Kidney (tissue), 14 donors: ENCODE data around the gene GPC6. TPM values are rescaled to one million over a fixed set of nuclear protein-coding genes. Genes with fewer than 3 reads are reported as not detected.

Source experiments
- DNase-seq, 5 donors: peaks; one replicate each; pipeline ENCODE4 v3.0.0-alpha.2; 2013 to 2020
- FAIRE-seq: peaks from 2 replicates; lab custom pipeline; 2012; peaks lifted over from hg19 to GRCh38; lab: Jason Lieb, UNC
- H3K27ac ChIP-seq, 2 donors: one replicate each; pipeline ENCODE4 v1.7.0; 2013; ENCODE audit warnings: low read depth in 2 of 2, low read length in 2 of 2, inconsistent platforms in 1 of 2
- H3K27me3 ChIP-seq: one replicate; pipeline ENCODE4 v1.7.1; 2013; ENCODE audit warnings: low read length, inconsistent platforms; ENCODE audit not compliant: control insufficient read depth, insufficient read depth
- H3K36me3 ChIP-seq, 3 donors: one replicate each; pipeline versions ENCODE4 v1.7.0 to v1.7.1; 2013; ENCODE audit warnings: low read length in 3 of 3, control low read depth in 1 of 3, inconsistent platforms in 1 of 3; ENCODE audit not compliant: insufficient read depth in 3 of 3, control insufficient read depth in 2 of 3
- H3K4me1 ChIP-seq, 3 donors: one replicate each; pipeline versions ENCODE4 v1.7.0 to v1.7.1; 2013; ENCODE audit warnings: low read length in 3 of 3, inconsistent platforms in 1 of 3, low read depth in 1 of 3; ENCODE audit not compliant: control insufficient read depth in 2 of 3, insufficient read depth in 2 of 3
- H3K4me3 ChIP-seq, 3 donors: one replicate each; pipeline versions ENCODE4 v1.7.0 to v1.8.1; 2013; ENCODE audit warnings: low read length in 3 of 3, control low read depth in 1 of 3, inconsistent platforms in 1 of 3
- H3K9ac ChIP-seq, 3 donors: one replicate each; pipeline versions ENCODE4 v1.7.0 to v1.7.1; 2013; ENCODE audit warnings: low read length in 3 of 3, control low read depth in 1 of 3, inconsistent platforms in 1 of 3
- H3K9me3 ChIP-seq, 3 donors: one replicate each; pipeline versions ENCODE4 v1.7.0 to v1.7.1; 2013; ENCODE audit warnings: low read length in 3 of 3, control low read depth in 1 of 3, inconsistent platforms in 1 of 3; ENCODE audit not compliant: control insufficient read depth in 2 of 3, insufficient read depth in 1 of 3
- CTCF ChIP-seq: IDR thresholded peaks from 3 replicates; pipeline ENCODE4 v1.5.1; 2012; ENCODE audit warnings: mild to moderate bottlenecking, moderate library complexity, borderline replicate concordance; ENCODE audit not compliant: insufficient read depth; ENCODE audit errors: extremely low read depth
- intact Hi-C: fragments of 100-400 bp; cut with DNase I; formaldehyde crosslinking; loops from one replicate; pipeline ENCODE4 v1.11.1; 2022
- polyA plus RNA-seq: library from polyadenylated mRNA; stranded (reverse); fragments of 350-450 nt; fragmentation: Illumina TruSeq; extraction: RNeasy Lipid Tissue Mini Kit (QIAGEN cat#74804); gene quantifications from one replicate; pipeline ENCODE4 v1.2.3, GENCODE V29; 2014; ENCODE audit warnings: low read depth, low replicate concordance; ENCODE audit not compliant: insufficient read depth
- total RNA-seq: library from RNA; stranded (reverse); fragmentation: NEBNext Ultra II Directional; extraction: Animal tissue kit (Norgen Biotek cat#: 25700); gene quantifications from one replicate; pipeline ENCODE4 v1.2.1, GENCODE V29; 2021
- donor health status: control.
- donor health status: control.
- donor health status: control.
- donor health status: control.
- donor health status: control.
- donor health status: DM: yes; HTN: yes; CAD: no.
- donor health status: Normal renal cell carcinoma (clear cell type).

Gene GPC6
- total and polyA plus RNA-seq, 2 donors from 2014 or later = 6.2 to 15.5 TPM

GRCh38 chr13:93814658-93815057 lies 588.1 kb downstream of the GPC6 start:
- Histone ChIP-seq H3K27ac (no peak overlapping the region), H3K4me1 (no peaks in the 10 kb centered on the region), H3K27me3 (no peaks in the 10 kb centered on the region), H3K9ac (no peak overlapping the region), H3K36me3 (no peaks in the 10 kb centered on the region), H3K4me3 (no peak overlapping the region), H3K9me3 (no peaks in the 10 kb centered on the region)
- FAIRE-seq (no peak), DNase-seq (no peak)
- intact Hi-C loops = no loop called here
- TF ChIP-seq CTCF = no peak

- Histone ChIP-seq H3K4me1 (no peaks in the 10 kb centered on the region), H3K27ac (no peak overlapping the region), H3K9ac (no peak overlapping the region), H3K4me3 (no peak overlapping the region), H3K9me3 (no peaks in the 10 kb centered on the region), H3K36me3 (no peaks in the 10 kb centered on the region), H3K27me3 (no peaks in the 10 kb centered on the region)
- FAIRE-seq (no peak), DNase-seq (no peak)
- intact Hi-C loops = no loop called here
- no peak for TF ChIP-seq CTCF
Measured at GRCh38 chr13:93818345-93818744, 591.7 kb downstream of the GPC6 start.

GRCh38 chr13:93819331-93819890 lies 592.8 kb downstream of the GPC6 start:
- no peaks in the 10 kb centered on the region for H3K4me1 ChIP-seq
- no peak for TF ChIP-seq CTCF
- intact Hi-C loops = no loop called here
- H3K9ac ChIP-seq = no peak overlapping the region
- no peaks in the 10 kb centered on the region for H3K27me3 ChIP-seq
- H3K36me3 ChIP-seq = no peaks in the 10 kb centered on the region
- no peak for FAIRE-seq
- no peak overlapping the region for H3K4me3 ChIP-seq
- H3K9me3 ChIP-seq = no peaks in the 10 kb centered on the region
- DNase-seq = no peak
- no peak overlapping the region for H3K27ac ChIP-seq

- Histone ChIP-seq H3K9me3 (no peaks in the 10 kb centered on the region), H3K27ac (no peak overlapping the region), H3K9ac (no peak overlapping the region), H3K4me3 (no peak overlapping the region), H3K36me3 (no peaks in the 10 kb centered on the region), H3K27me3 (no peaks in the 10 kb centered on the region), H3K4me1 (no peaks in the 10 kb centered on the region)
- DNase-seq = no peak
- TF ChIP-seq CTCF = no peak
- intact Hi-C loops = no loop called here
- no peak for FAIRE-seq
Measured at GRCh38 chr13:93824286-93824685, 597.7 kb downstream of the GPC6 start.
